Suprapubic skin (tissue), 4 donors: Measurements from ENCODE around the gene RPL15.

ENCODE experiments used
- EP300 ChIP-seq: sonication (generic); formaldehyde crosslinking; IDR thresholded peaks from one replicate; pipeline ENCODE4 v1.6.1; 2017; ENCODE audit warnings: antibody characterized with exemption
- POLR2A ChIP-seq, 2 donors: fragments of 450-650 bp; IDR thresholded peaks; one replicate each; pipeline ENCODE4 v1.6.1; 2017; ENCODE audit warnings: antibody characterized with exemption in 2 of 2, mild to moderate bottlenecking in 2 of 2, moderate library complexity in 2 of 2
- POLR2AphosphoS5 ChIP-seq, 3 donors: sonication (generic); formaldehyde crosslinking; IDR thresholded peaks; one replicate each; pipeline ENCODE4 v1.6.1; 2017; ENCODE audit warnings: antibody characterized with exemption in 3 of 3
- TF ChIP-seq, protein P1 (sequence below), 2 donors: fragments of 200-600 bp in 1 of 2; fragments of 450-650 bp in 1 of 2; sonication (generic) in 1 of 2; IDR thresholded peaks; one replicate each; pipeline ENCODE4 v1.5.1; 2016 to 2019; ENCODE audit warnings: antibody characterized with exemption in 2 of 2, mild to moderate bottlenecking in 1 of 2, moderate library complexity in 1 of 2

DNA sequence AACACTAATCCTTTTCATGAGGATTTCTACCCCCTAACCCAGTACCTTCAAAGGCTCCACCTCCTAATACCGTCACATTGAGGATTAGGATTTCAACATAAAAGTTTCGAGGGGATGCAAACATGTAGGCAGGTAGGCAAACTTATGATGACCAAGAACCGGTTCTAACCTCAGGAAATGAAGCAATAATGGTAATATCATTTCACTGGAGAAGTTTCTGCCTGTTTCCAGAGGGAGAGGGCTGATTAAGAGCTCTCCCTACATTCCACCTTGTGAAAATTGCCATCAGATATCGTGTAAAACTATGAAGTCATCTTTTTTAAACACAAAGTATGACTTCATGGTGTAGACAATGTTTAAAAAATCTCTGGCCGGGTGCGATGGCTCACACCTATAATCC is 31.7 kb upstream of the RPL15 start:
- TF ChIP-seq POLR2A (IDR thresholded peaks at IDR 0.05), result no peak
- TF ChIP-seq, protein P1, sequence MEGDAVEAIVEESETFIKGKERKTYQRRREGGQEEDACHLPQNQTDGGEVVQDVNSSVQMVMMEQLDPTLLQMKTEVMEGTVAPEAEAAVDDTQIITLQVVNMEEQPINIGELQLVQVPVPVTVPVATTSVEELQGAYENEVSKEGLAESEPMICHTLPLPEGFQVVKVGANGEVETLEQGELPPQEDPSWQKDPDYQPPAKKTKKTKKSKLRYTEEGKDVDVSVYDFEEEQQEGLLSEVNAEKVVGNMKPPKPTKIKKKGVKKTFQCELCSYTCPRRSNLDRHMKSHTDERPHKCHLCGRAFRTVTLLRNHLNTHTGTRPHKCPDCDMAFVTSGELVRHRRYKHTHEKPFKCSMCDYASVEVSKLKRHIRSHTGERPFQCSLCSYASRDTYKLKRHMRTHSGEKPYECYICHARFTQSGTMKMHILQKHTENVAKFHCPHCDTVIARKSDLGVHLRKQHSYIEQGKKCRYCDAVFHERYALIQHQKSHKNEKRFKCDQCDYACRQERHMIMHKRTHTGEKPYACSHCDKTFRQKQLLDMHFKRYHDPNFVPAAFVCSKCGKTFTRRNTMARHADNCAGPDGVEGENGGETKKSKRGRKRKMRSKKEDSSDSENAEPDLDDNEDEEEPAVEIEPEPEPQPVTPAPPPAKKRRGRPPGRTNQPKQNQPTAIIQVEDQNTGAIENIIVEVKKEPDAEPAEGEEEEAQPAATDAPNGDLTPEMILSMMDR (IDR thresholded peaks at IDR 0.05), result no peak
- TF ChIP-seq POLR2AphosphoS5 (IDR thresholded peaks at IDR 0.05), result no peak
- TF ChIP-seq EP300, result no peak
